ENCODE data around the gene SLX4IP. TPM values are rescaled to one million over a fixed set of nuclear protein-coding genes. Genes with fewer than 3 reads are reported as not detected.
A peak's percentile ranks its signal among the peaks of the same experiment; 100 is the strongest.

Gene SLX4IP
- total and polyA plus RNA-seq, 2 donors (not counting 3 experiments of a cell fraction or from before 2014, with no cell fraction given): 1.9 to 4.5 TPM

- dilution Hi-C loops (cut with MboI; ENCODE audit: extremely low pct_ligation_motif_present, low sequenced_read_pairs) (no loop called here), intact Hi-C loops (cut with micrococcal nuclease) (no loop called here)
- H3K36me3 ChIP-seq (ENCODE audit: control insufficient read depth in 2 of 2, extremely low read depth in 1 of 2, insufficient read depth in 2 of 2, low read length in 2 of 2): peaks cover 6 to 38% of the 10 kb centered on the region in 2 experiments
- H3K4me2 ChIP-seq (ENCODE audit: insufficient read depth, low read length): no peak overlapping the region
- H2AFZ ChIP-seq (ENCODE audit: low read depth, low read length): no peak overlapping the region
- no peak overlapping the region for H3K4me3 ChIP-seq (replicated peaks in 1 of 3; ENCODE audit: insufficient read depth in 1 of 3, low read depth in 1 of 3, low read length in 3 of 3)
- no peak for FAIRE-seq
- H3K27ac ChIP-seq (ENCODE audit: insufficient read depth, low read depth, low read length): no peak overlapping the region
- no peaks in the 10 kb centered on the region for H3K27me3 ChIP-seq (ENCODE audit: control insufficient read depth in 2 of 2, insufficient read depth in 2 of 2, low read length in 2 of 2)
- CTCF ChIA-PET: interaction anchor here (2.7 kb wide), 1 partner anchor 87 kb away, joined by 10 read pairs; no protein-coding TSS in a partner anchor
- TF ChIP-seq POLR2AphosphoS5 (IDR thresholded peaks at IDR 0.05; ENCODE audit: insufficient read depth, low read depth, low read length) (no peak), JUN (IDR thresholded peaks at IDR 0.05; ENCODE audit: borderline replicate concordance, insufficient read depth, insufficient read length, low read depth) (no peak), MAX (IDR thresholded peaks at IDR 0.05; ENCODE audit: insufficient read depth, insufficient read length) (no peak), GATA2 (IDR thresholded peaks at IDR 0.05; ENCODE audit: insufficient read depth, insufficient read length, low read depth, low read length) (no peak), FOS (IDR thresholded peaks at IDR 0.05; ENCODE audit: borderline replicate concordance, insufficient read depth, low read length) (no peak), CTCF (IDR thresholded peaks at IDR 0.05; ENCODE audit: extremely low read depth in 1 of 2, insufficient read depth in 1 of 2, low read depth in 1 of 2, low read length in 2 of 2) (no peak), EZH2 (IDR thresholded peaks at IDR 0.05; ENCODE audit: borderline replicate concordance, low read depth, low read length, severe bottlenecking) (no peak), MYC (IDR thresholded peaks at IDR 0.05; ENCODE audit: low read depth, low read length) (no peak), POLR2A (IDR thresholded peaks at IDR 0.05; ENCODE audit: low read depth, low read length) (no peak)
- DNase-seq (ENCODE audit: low read depth, low spot score): no peak
- no peaks in the 10 kb centered on the region for H3K9me3 ChIP-seq (replicated peaks; ENCODE audit: control insufficient read depth, insufficient read depth, low read length)
- BruUV-seq (replicated peaks): TSS peak; percentile 32
- POLR2A ChIA-PET: no interaction called here
- no peaks in the 10 kb centered on the region for H3K79me2 ChIP-seq (ENCODE audit: control insufficient read depth, insufficient read depth, low read length)
- H3K9ac ChIP-seq (replicated peaks; ENCODE audit: extremely low read depth, insufficient read depth, low read length): no peak overlapping the region
- H3K9me1 ChIP-seq (replicated peaks; ENCODE audit: control insufficient read depth, extremely low read depth, insufficient read depth, low read length): no peaks in the 10 kb centered on the region
- no peaks in the 10 kb centered on the region for H4K20me1 ChIP-seq (replicated peaks; ENCODE audit: control insufficient read depth, extremely low read depth, insufficient read depth, low read length)
- H3K4me1 ChIP-seq (ENCODE audit: control insufficient read depth, extremely low read depth, insufficient read depth, low read length): peaks cover 37% of the 10 kb centered on the region
Measured at GRCh38 chr20:10639077-10639736, 204.1 kb downstream of the SLX4IP start.
